ENCODE results near the gene IL10RB. TPM values are rescaled to one million over a fixed set of nuclear protein-coding genes. Genes with fewer than 3 reads are reported as not detected.

The IL10RB gene
- total and polyA plus RNA-seq, 2 of the 8 experiments (the other 6 are each of a cell fraction or from before 2014, with no cell fraction given), result 2.7 to 3.2 TPM

DNA sequence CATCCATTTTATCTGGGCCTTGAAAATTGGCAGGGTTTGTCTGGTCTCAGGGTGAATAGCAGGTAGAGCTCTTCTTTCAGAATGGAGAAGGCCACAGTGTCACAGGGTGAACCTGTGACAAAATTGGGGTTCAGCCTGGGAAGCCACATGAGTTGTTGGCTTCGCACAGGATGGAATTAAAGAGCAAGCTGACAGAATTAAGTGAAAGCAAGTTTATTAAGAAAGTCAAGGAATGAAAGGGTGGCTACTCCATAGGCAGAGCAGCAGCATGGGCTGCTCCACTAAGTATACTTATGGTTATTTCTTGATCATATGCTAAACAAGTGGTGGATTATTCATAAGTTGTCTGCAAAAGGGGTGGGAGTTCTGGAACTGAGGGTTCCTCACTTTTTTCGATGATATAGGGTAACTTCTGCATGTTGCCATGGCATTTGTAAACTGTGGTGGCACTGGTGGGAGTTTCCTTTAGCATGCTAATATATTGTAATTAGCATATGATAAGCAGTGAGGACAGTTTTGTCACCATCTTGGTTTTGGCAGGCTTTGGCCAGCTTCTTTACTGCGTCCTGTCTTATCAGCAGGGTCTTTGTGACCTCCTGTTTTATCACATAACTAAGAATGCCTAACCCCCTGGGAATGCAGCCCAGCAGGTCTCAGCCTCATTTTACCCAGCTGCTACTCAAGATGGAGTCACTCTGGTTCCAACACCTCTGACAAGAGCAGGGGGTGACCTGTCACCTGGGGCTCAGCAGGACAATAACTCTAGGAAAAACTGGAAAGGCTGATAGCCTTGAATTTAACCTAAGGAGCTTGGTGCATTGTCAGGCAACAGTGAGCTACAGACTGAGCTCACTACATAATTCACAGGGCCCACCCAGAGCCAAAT is 31.3 kb upstream of the IL10RB start:
- H2AFZ ChIP-seq (ENCODE audit: low read length), result no peak overlapping the region
- FAIRE-seq (no peak), DNase-seq (ENCODE audit: low read depth in 1 of 2, low spot score in 2 of 2) (no peak)
- H3K36me3 ChIP-seq (ENCODE audit: control insufficient read depth in 2 of 4, insufficient read depth in 4 of 4, low read length in 3 of 4), result peaks cover 2 to 14% (median 5%) of the 10 kb centered on the region in 4 experiments; a peak in 5 of 8 replicates
- H3K27ac ChIP-seq (ENCODE audit: low read depth, low read length), result no peak overlapping the region
- ChIA-PET CTCF (ENCODE audit: partially characterized antibody) (interaction anchor here (0.6 to 1.0 kb wide), 2 partner anchors 38 to 379 kb away, joined by 3 read pairs; no protein-coding TSS in a partner anchor), POLR2A (ENCODE audit: partially characterized antibody) (interaction anchor here (0.8 to 1.3 kb wide), 3 partner anchors 9 to 126 kb away, joined by 3 read pairs; no protein-coding TSS in a partner anchor)
- H3K18ac ChIP-seq (ENCODE audit: extremely low read depth, low read length), result no peak overlapping the region
- no peak overlapping the region for H3K4me2 ChIP-seq (ENCODE audit: insufficient read depth in 1 of 2, low read depth in 2 of 2, low read length in 2 of 2)
- no peak overlapping the region for H4K91ac ChIP-seq (replicated peaks; ENCODE audit: insufficient read length, low read length)
- no peak overlapping the region for H3K4ac ChIP-seq (replicated peaks; ENCODE audit: insufficient read length, low read depth, low read length)
- no peaks in the 10 kb centered on the region for H3K27me3 ChIP-seq (replicated peaks in 1 of 4; ENCODE audit: control insufficient read depth in 3 of 4, extremely low read depth in 1 of 4, insufficient read depth in 3 of 4, low read length in 3 of 4)
- no peak overlapping the region for H2BK5ac ChIP-seq (ENCODE audit: low read depth, low read length)
- no peak overlapping the region for H2BK15ac ChIP-seq (ENCODE audit: low read length)
- peaks cover 0 to 5% (median under 1%) of the 10 kb centered on the region in 4 experiments; a peak in 2 of 7 replicates for H3K4me1 ChIP-seq (replicated peaks in 1 of 4; ENCODE audit: control insufficient read depth in 3 of 4, insufficient read depth in 4 of 4, low read length in 3 of 4)
- H2BK20ac ChIP-seq (ENCODE audit: low read length), result no peak overlapping the region
- H3K79me2 ChIP-seq (ENCODE audit: control insufficient read depth in 1 of 2, insufficient read depth in 2 of 2, low read length in 2 of 2), result peaks cover 0 to 39% of the 10 kb centered on the region in 2 experiments; a peak in 2 of 4 replicates
- H2BK120ac ChIP-seq (replicated peaks; ENCODE audit: low read depth, low read length), result no peak overlapping the region
- no peak overlapping the region for H2BK12ac ChIP-seq (ENCODE audit: low read depth, low read length)
- no peak overlapping the region for H3K14ac ChIP-seq (ENCODE audit: insufficient read length)
- no peak overlapping the region for H4K8ac ChIP-seq (ENCODE audit: extremely low read depth, insufficient read depth, low read length)
- H3K79me1 ChIP-seq (ENCODE audit: low read depth, low read length), result peaks cover 6% of the 10 kb centered on the region
- H3K9me3 ChIP-seq (ENCODE audit: insufficient read depth in 2 of 2, low read depth in 1 of 2, low read length in 1 of 2), result peaks cover 23 to 24% of the 10 kb centered on the region in 2 experiments
- 91% methylated on average over 3 of the region's 3 CpGs; no CpG with 5 or more reads in 1 of the 2 experiments for WGBS, 2 experiments (ENCODE audit: extremely low coverage in 1 of 2, insufficient coverage in 1 of 2, insufficient read length in 1 of 2, insufficient replicate concordance in 2 of 2, low coverage in 1 of 2, low lambda C conversion rate in 2 of 2, missing lambda C conversion rate in 1 of 2)
- H3K23me2 ChIP-seq (ENCODE audit: low read depth, low read length), result peaks cover 4% of the 10 kb centered on the region; the same call in 1 of the 2 replicates
- peaks cover 0 to 3% of the 10 kb centered on the region in 2 experiments for H4K20me1 ChIP-seq (replicated peaks in 1 of 2; ENCODE audit: control insufficient read depth in 1 of 2, insufficient read depth in 2 of 2, low read length in 2 of 2)
- no peak overlapping the region for H3K4me3 ChIP-seq (ENCODE audit: extremely low read depth in 1 of 4, insufficient read depth in 2 of 4, low read depth in 3 of 4, low read length in 4 of 4)
- H2AK5ac ChIP-seq (ENCODE audit: low read depth, low read length), result no peak overlapping the region
- H3K56ac ChIP-seq (replicated peaks; ENCODE audit: insufficient read length, low read depth, low read length), result no peak overlapping the region
- TF ChIP-seq NRF1 (IDR thresholded peaks at IDR 0.05; ENCODE audit: low read depth, low read length) (no peak), TAF7 (optimal IDR thresholded peaks at IDR 0.05; ENCODE audit: borderline replicate concordance, low read depth, low read length) (peak; percentile 51)
- no peak overlapping the region for H3K23ac ChIP-seq (ENCODE audit: insufficient read length)
- H3K9ac ChIP-seq (replicated peaks in 1 of 4; ENCODE audit: extremely low read depth in 1 of 4, low read depth in 3 of 4, low read length in 3 of 4), result no peak overlapping the region
- no peak overlapping the region for H4K5ac ChIP-seq (ENCODE audit: insufficient read length, low read depth, low read length)

Measured in H1 (cell line).